Trophoblast cell (in vitro differentiated cells and primary cell): ENCODE data around the gene EIF4A2.
A peak's percentile ranks its signal among the peaks of the same experiment; 100 is the strongest.

Experiments
- DNase-seq, 2 donors: peaks; one replicate each; pipeline ENCODE4 v3.0.0-alpha.2; 2016
- H2AFZ ChIP-seq: 2 replicates; pipeline ENCODE4 v1.6.1; 2013; ENCODE audit warnings: low read length, moderate library complexity, mild to moderate bottlenecking; ENCODE audit not compliant: insufficient read depth, poor library complexity
- H2AK5ac ChIP-seq: 2 replicates; pipeline ENCODE4 v1.6.1; 2013; ENCODE audit warnings: mild to moderate bottlenecking, low read length
- H2BK120ac ChIP-seq: 2 replicates; pipeline ENCODE4 v1.6.1; 2013; ENCODE audit warnings: low read length, mild to moderate bottlenecking, moderate library complexity; ENCODE audit not compliant: insufficient read depth, poor library complexity
- H2BK12ac ChIP-seq: 2 replicates; pipeline ENCODE4 v1.6.1; 2013; ENCODE audit warnings: mild to moderate bottlenecking, low read length, moderate library complexity
- H2BK5ac ChIP-seq: 2 replicates; pipeline ENCODE4 v1.6.1; 2013; ENCODE audit warnings: low read length, low read depth, moderate library complexity, mild to moderate bottlenecking; ENCODE audit not compliant: poor library complexity
- H3K14ac ChIP-seq: 2 replicates; pipeline ENCODE4 v1.6.1; 2013; ENCODE audit warnings: mild to moderate bottlenecking, low read length
- H3K18ac ChIP-seq: 2 replicates; pipeline ENCODE4 v1.6.1; 2013; ENCODE audit warnings: mild to moderate bottlenecking, low read length
- H3K23ac ChIP-seq: 2 replicates; pipeline ENCODE4 v1.6.1; 2013; ENCODE audit warnings: low read length
- H3K27ac ChIP-seq: 2 replicates; pipeline ENCODE4 v1.5.1; 2013; ENCODE audit warnings: low read depth, mild to moderate bottlenecking, inconsistent platforms, low read length, moderate library complexity
- H3K27me3 ChIP-seq: 2 replicates; pipeline ENCODE4 v1.6.1; 2013; ENCODE audit warnings: inconsistent platforms, mild to moderate bottlenecking, low read length, moderate library complexity; ENCODE audit not compliant: insufficient read depth
- H3K36me3 ChIP-seq, 2 experiments: 1 replicate in 1 of 2; 2 replicates in 1 of 2; pipeline ENCODE4 v1.6.1; 2013; ENCODE audit warnings: low read length in 2 of 2, mild to moderate bottlenecking in 2 of 2, moderate library complexity in 1 of 2; ENCODE audit not compliant: insufficient read depth in 2 of 2, control insufficient read depth in 1 of 2
- H3K4ac ChIP-seq: 2 replicates; pipeline ENCODE4 v1.6.1; 2013; ENCODE audit warnings: low read depth, mild to moderate bottlenecking, low read length, moderate library complexity
- H3K4me1 ChIP-seq, 2 experiments: 1 replicate in 1 of 2; 2 replicates in 1 of 2; pipeline ENCODE4 v1.6.1; 2013; ENCODE audit warnings: low read length in 2 of 2, mild to moderate bottlenecking in 2 of 2, moderate library complexity in 1 of 2; ENCODE audit not compliant: insufficient read depth in 2 of 2, control insufficient read depth in 1 of 2
- H3K4me2 ChIP-seq: 2 replicates; pipeline ENCODE4 v1.6.1; 2013; ENCODE audit warnings: inconsistent platforms, mild to moderate bottlenecking, low read length, moderate library complexity
- H3K4me3 ChIP-seq: 2 replicates; pipeline ENCODE4 v1.5.1; 2013; ENCODE audit warnings: mild to moderate bottlenecking, low read depth, low read length, inconsistent platforms
- H3K79me1 ChIP-seq: one replicate; pipeline ENCODE4 v1.6.1; 2013; ENCODE audit warnings: low read length
- H3K79me2 ChIP-seq: 2 replicates; pipeline ENCODE4 v1.6.1; 2013; ENCODE audit warnings: low read length, mild to moderate bottlenecking; ENCODE audit not compliant: control insufficient read depth, insufficient read depth, poor library complexity
- H3K9ac ChIP-seq: 2 replicates; pipeline ENCODE4 v1.6.1; 2013; ENCODE audit warnings: mild to moderate bottlenecking, low read length
- H3K9me3 ChIP-seq: 2 replicates; pipeline ENCODE4 v1.6.1; 2013; ENCODE audit warnings: low read depth, mild to moderate bottlenecking, control low read depth, inconsistent platforms, low read length; ENCODE audit not compliant: insufficient read depth
- H4K12ac ChIP-seq: 2 replicates; pipeline ENCODE4 v1.6.1; 2013; ENCODE audit warnings: low read depth, mild to moderate bottlenecking, low read length, moderate library complexity
- H4K8ac ChIP-seq: 2 replicates; pipeline ENCODE4 v1.6.1; 2013; ENCODE audit warnings: low read depth, mild to moderate bottlenecking, low read length, moderate library complexity
- H4K91ac ChIP-seq: one replicate; pipeline ENCODE4 v1.6.1; 2013; ENCODE audit warnings: low read depth, mild to moderate bottlenecking, low read length, moderate library complexity
- WGBS: extraction: QIAGEN DNeasy Blood & Tissue Kit; methylation state at CpG from one replicate; pipeline ENCODE4 v1.1.7; 2013; ENCODE audit warnings: missing lambda C conversion rate; ENCODE audit not compliant: insufficient read length, insufficient coverage; ENCODE audit errors: extremely low coverage; 5-methylcytosine and 5-hydroxymethylcytosine counted together

Gene EIF4A2

DNA sequence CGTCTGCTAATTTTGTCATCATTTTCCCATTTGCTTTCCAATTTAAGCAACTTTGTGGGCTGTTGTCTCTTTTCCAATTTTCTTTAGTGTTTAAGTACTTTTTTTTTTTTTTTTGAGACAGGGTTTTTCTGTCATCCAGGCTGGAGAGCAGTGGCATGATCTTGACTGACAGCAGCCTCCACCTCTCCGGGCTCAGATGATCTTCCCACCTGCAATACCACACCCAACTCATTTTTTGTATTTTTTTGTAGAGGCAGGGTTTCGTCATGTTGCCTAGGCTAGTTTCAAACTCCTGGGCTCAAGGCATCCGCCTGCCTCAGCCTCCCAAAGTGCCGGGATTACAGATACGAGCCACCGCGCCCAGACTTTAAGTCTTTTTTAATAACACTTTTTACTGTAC is 26.2 kb upstream of the EIF4A2 start:
- Histone ChIP-seq H3K23ac (no peak overlapping the region), H3K79me2 (no peaks in the 10 kb centered on the region), H2BK12ac (peak overlapping the region; percentile 72), H2BK120ac (no peak overlapping the region), H4K91ac (no peak overlapping the region), H3K14ac (no peak overlapping the region), H3K4ac (no peak overlapping the region), H4K12ac (no peak overlapping the region), H3K27me3 (no peaks in the 10 kb centered on the region), H3K4me3 (no peak overlapping the region), H3K18ac (no peak overlapping the region), H3K4me2 (no peak overlapping the region), H3K9me3 (no peaks in the 10 kb centered on the region), H3K27ac (no peak overlapping the region), H3K36me3 (no peaks in the 10 kb centered on the region), H4K8ac (no peak overlapping the region), H2AFZ (no peak overlapping the region), H2AK5ac (no peak overlapping the region), H3K9ac (no peak overlapping the region), H2BK5ac (no peak overlapping the region), H3K4me1 (peaks cover 8 to 17% of the 10 kb centered on the region in 2 experiments), H3K79me1 (peaks cover 4% of the 10 kb centered on the region)
- peak in 1 of 2 donors; percentile 59 for DNase-seq
- WGBS = no CpG with 5 or more reads among the region's 8 CpGs

DNA sequence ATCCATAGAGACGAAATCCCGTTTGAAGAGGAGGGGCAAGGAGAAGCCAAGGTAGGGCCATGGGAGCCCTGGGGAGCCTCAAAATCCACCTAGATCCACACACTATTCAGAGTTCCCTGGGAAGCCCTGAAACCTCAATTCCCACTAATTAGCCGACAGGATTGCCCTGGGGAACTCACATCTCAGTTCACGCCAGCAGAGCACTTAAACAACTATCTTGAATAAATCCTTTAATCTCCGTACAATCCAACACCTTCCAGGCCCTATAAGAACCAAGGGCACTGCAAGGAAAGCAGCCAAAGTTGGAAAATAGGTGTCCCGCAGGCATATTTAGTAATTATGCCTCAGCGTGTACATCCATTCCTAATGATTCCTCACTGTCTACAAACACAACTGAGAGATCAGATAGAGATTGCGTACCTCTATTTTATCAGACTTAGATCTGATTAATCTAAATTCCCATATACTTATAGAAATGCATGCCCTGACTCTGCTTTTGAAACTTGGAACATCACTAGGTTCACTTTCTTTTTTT is 25.6 kb upstream of the EIF4A2 start:
- H2AK5ac ChIP-seq = no peak overlapping the region
- H4K12ac ChIP-seq = no peak overlapping the region
- H4K91ac ChIP-seq = no peak overlapping the region
- no peak overlapping the region for H2BK120ac ChIP-seq
- no peak overlapping the region for H3K23ac ChIP-seq
- H3K27ac ChIP-seq = no peak overlapping the region
- no peak overlapping the region for H3K18ac ChIP-seq
- H3K14ac ChIP-seq = no peak overlapping the region
- H2BK12ac ChIP-seq = no peak overlapping the region
- no peak overlapping the region for H3K4me2 ChIP-seq
- H4K8ac ChIP-seq = no peak overlapping the region
- WGBS = no CpG with 5 or more reads among the region's 8 CpGs
- no peaks in the 10 kb centered on the region for H3K36me3 ChIP-seq
- no peaks in the 10 kb centered on the region for H3K79me2 ChIP-seq
- H3K9me3 ChIP-seq = no peaks in the 10 kb centered on the region
- no peak overlapping the region for H2AFZ ChIP-seq
- no peak overlapping the region for H3K4ac ChIP-seq
- H3K4me1 ChIP-seq = peaks cover 8 to 17% of the 10 kb centered on the region in 2 experiments
- H3K27me3 ChIP-seq = no peaks in the 10 kb centered on the region
- no peak overlapping the region for H3K9ac ChIP-seq
- peaks cover 4% of the 10 kb centered on the region for H3K79me1 ChIP-seq
- peak; percentile 76 to 90 for DNase-seq
- no peak overlapping the region for H2BK5ac ChIP-seq
- H3K4me3 ChIP-seq = no peak overlapping the region

GRCh38 chr3:186759231-186759930 is 24.0 kb upstream of the EIF4A2 start:
- no peak overlapping the region for H3K14ac ChIP-seq
- no peak overlapping the region for H3K4me3 ChIP-seq
- no peak overlapping the region for H2BK5ac ChIP-seq
- peaks cover 8 to 17% of the 10 kb centered on the region in 2 experiments for H3K4me1 ChIP-seq
- H2BK12ac ChIP-seq = peak overlapping the region; percentile 54
- no peak overlapping the region for H3K27ac ChIP-seq
- no peak overlapping the region for H4K8ac ChIP-seq
- H3K4ac ChIP-seq = no peak overlapping the region
- no peaks in the 10 kb centered on the region for H3K9me3 ChIP-seq
- H2BK120ac ChIP-seq = no peak overlapping the region
- no peaks in the 10 kb centered on the region for H3K36me3 ChIP-seq
- H2AK5ac ChIP-seq = no peak overlapping the region
- no peak overlapping the region for H3K23ac ChIP-seq
- H3K79me1 ChIP-seq = peaks cover 4% of the 10 kb centered on the region
- H2AFZ ChIP-seq = no peak overlapping the region
- no peak overlapping the region for H4K12ac ChIP-seq
- H3K79me2 ChIP-seq = no peaks in the 10 kb centered on the region
- no CpG with 5 or more reads among the region's 11 CpGs for WGBS
- peak; percentile 58 to 65 for DNase-seq
- no peaks in the 10 kb centered on the region for H3K27me3 ChIP-seq
- no peak overlapping the region for H3K18ac ChIP-seq
- H4K91ac ChIP-seq = no peak overlapping the region
- no peak overlapping the region for H3K4me2 ChIP-seq
- H3K9ac ChIP-seq = no peak overlapping the region

DNA sequence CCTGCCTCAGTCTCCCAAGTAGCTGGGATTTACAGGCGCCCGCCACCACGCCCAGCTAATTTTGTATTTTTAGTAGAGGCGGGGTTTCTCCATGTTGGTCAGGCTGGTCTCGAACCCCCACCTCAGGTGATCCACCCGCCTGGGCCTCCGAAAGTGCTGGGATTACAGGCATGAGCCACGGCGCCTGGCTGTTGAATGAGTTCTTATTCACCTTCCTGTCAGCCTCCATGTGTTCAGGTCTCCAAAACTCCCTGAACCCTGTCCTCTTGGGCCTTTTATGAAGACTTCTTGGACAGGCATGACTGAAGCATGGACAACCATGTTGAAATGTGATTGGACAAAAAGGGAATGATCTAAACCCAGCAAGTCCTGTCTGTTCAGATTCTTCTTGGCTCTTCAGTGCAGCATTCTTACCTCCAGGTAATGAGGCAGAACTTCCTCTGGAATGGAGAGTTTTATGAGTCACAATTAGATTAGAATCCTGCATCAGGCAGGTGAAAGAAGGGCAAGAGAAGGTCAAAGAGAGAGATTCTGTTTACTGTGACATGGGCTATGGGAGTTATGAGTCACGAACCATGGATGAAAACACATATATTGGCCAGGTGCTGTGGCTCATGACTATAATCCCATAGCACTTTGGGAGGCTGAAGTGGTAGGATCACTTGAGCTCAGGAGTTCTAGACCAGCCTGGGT is 23.1 kb upstream of the EIF4A2 start:
- Histone ChIP-seq H3K79me2 (no peaks in the 10 kb centered on the region), H2BK120ac (peak overlapping the region; percentile 88), H3K4ac (no peak overlapping the region), H3K36me3 (no peaks in the 10 kb centered on the region), H3K4me2 (no peak overlapping the region), H3K27me3 (no peaks in the 10 kb centered on the region), H3K9me3 (no peaks in the 10 kb centered on the region), H3K14ac (peak overlapping the region; percentile 89), H3K18ac (peak overlapping the region; percentile 88), H2AK5ac (no peak overlapping the region), H3K4me1 (peaks cover 8 to 17% of the 10 kb centered on the region in 2 experiments), H2BK5ac (peak overlapping the region; percentile 82), H3K4me3 (no peak overlapping the region), H3K9ac (no peak overlapping the region), H2AFZ (no peak overlapping the region), H3K27ac (peak overlapping the region; percentile 67), H3K23ac (no peak overlapping the region), H2BK12ac (peak overlapping the region; percentile 76), H4K91ac (peak overlapping the region; percentile 83), H4K8ac (peak overlapping the region; percentile 70), H3K79me1 (peaks cover 4% of the 10 kb centered on the region), H4K12ac (peak overlapping the region; percentile 80)
- peak; percentile 84 to 97 for DNase-seq
- no CpG with 5 or more reads among the region's 10 CpGs for WGBS
